Suprapubic skin (tissue), 4 donors: Measurements from ENCODE around the gene LRRC8B. TPM values are rescaled to one million over a fixed set of nuclear protein-coding genes. Genes with fewer than 3 reads are reported as not detected.
"Not testable (repeated sequence)": the region's sequence is repeated elsewhere in the genome, so short reads cannot be mapped to it uniquely, and the experiment has no call there.

ENCODE experiments used
- DNase-seq, 2 donors: peaks; one replicate each; pipeline ENCODE4 v3.0.0-alpha.2; 2019; ENCODE audit warnings: low spot score in 2 of 2
- H3K27ac ChIP-seq: fragments of 200-600 bp; sonication (generic); one replicate; pipeline ENCODE4 v1.5.1; 2019
- H3K27me3 ChIP-seq: fragments of 200-600 bp; sonication (generic); one replicate; pipeline ENCODE4 v1.5.1; 2019
- H3K36me3 ChIP-seq: fragments of 200-600 bp; sonication (generic); one replicate; pipeline ENCODE4 v1.5.1; 2019
- H3K4me1 ChIP-seq: fragments of 200-600 bp; sonication (generic); one replicate; pipeline ENCODE4 v1.5.1; 2019
- H3K4me3 ChIP-seq: fragments of 200-600 bp; sonication (generic); one replicate; pipeline ENCODE4 v1.5.1; 2019; ENCODE audit warnings: mild to moderate bottlenecking
- H3K9me3 ChIP-seq: fragments of 200-600 bp; sonication (generic); one replicate; pipeline ENCODE4 v1.5.1; 2019
- CTCF ChIP-seq, 2 donors: fragments of 200-600 bp in 1 of 2; fragments of 450-650 bp in 1 of 2; sonication (generic) in 1 of 2; IDR thresholded peaks; one replicate each; pipeline ENCODE4 v1.5.1; 2016 to 2019; ENCODE audit warnings: antibody characterized with exemption in 2 of 2, mild to moderate bottlenecking in 1 of 2, moderate library complexity in 1 of 2
- EP300 ChIP-seq: sonication (generic); formaldehyde crosslinking; IDR thresholded peaks from one replicate; pipeline ENCODE4 v1.6.1; 2017; ENCODE audit warnings: antibody characterized with exemption
- POLR2A ChIP-seq, 2 donors: fragments of 450-650 bp; IDR thresholded peaks; one replicate each; pipeline ENCODE4 v1.6.1; 2017; ENCODE audit warnings: antibody characterized with exemption in 2 of 2, mild to moderate bottlenecking in 2 of 2, moderate library complexity in 2 of 2
- POLR2AphosphoS5 ChIP-seq, 3 donors: sonication (generic); formaldehyde crosslinking; IDR thresholded peaks; one replicate each; pipeline ENCODE4 v1.6.1; 2017; ENCODE audit warnings: antibody characterized with exemption in 3 of 3
- WGBS: methylation state at CpG from one replicate; pipeline ENCODE4 v1.1.5; 2018; 5-methylcytosine and 5-hydroxymethylcytosine counted together
- total RNA-seq, 4 donors: library from RNA; depleted of rRNA; stranded (reverse); fragments of >200 nt; gene quantifications; one replicate each; pipeline ENCODE4 v1.1.0, GENCODE V29; 2016

The LRRC8B gene
- total RNA-seq, 4 donors from 2014 or later = 11.1 to 26.6 (median 13.9) TPM

GRCh38 chr1:89502042-89502441 lies 22.6 kb upstream of the LRRC8B start:
- no peaks in the 10 kb centered on the region for H3K36me3 ChIP-seq
- 67% methylated on average over 2 of the region's 2 CpGs for WGBS
- no peaks in the 10 kb centered on the region for H3K9me3 ChIP-seq

GRCh38 chr1:89502895-89503294 lies 21.7 kb upstream of the LRRC8B start:
- no peaks in the 10 kb centered on the region for H3K9me3 ChIP-seq
- 57% methylated on average over 1 of the region's 1 CpG for WGBS
- TF ChIP-seq CTCF (IDR thresholded peaks at IDR 0.05) = no peak
- no peak for TF ChIP-seq POLR2AphosphoS5 (IDR thresholded peaks at IDR 0.05)
- TF ChIP-seq POLR2A (IDR thresholded peaks at IDR 0.05) = no peak
- no peak for TF ChIP-seq EP300
- no peak overlapping the region for H3K27ac ChIP-seq
- no peaks in the 10 kb centered on the region for H3K27me3 ChIP-seq
- peaks cover 4% of the 10 kb centered on the region for H3K4me1 ChIP-seq
- DNase-seq = no peak
- H3K36me3 ChIP-seq = no peaks in the 10 kb centered on the region
- H3K4me3 ChIP-seq = no peak overlapping the region

More at GRCh38 chr1:89502042-89502441, 22.6 kb upstream of the LRRC8B start:
- TF ChIP-seq CTCF (IDR thresholded peaks at IDR 0.05) = no peak
- no peak for TF ChIP-seq POLR2AphosphoS5 (IDR thresholded peaks at IDR 0.05)
- TF ChIP-seq POLR2A (IDR thresholded peaks at IDR 0.05) = no peak
- no peak for TF ChIP-seq EP300
- Histone ChIP-seq H3K4me3 (no peak overlapping the region), H3K27me3 (no peaks in the 10 kb centered on the region), H3K4me1 (peaks cover 4% of the 10 kb centered on the region), H3K27ac (no peak overlapping the region)
- DNase-seq = no peak

GRCh38 chr1:89503690-89504089 lies 20.9 kb upstream of the LRRC8B start:
- no peak for DNase-seq
- Histone ChIP-seq H3K4me1 (peaks cover 4% of the 10 kb centered on the region), H3K36me3 (no peaks in the 10 kb centered on the region), H3K27ac (no peak overlapping the region), H3K9me3 (no peaks in the 10 kb centered on the region), H3K27me3 (no peaks in the 10 kb centered on the region), H3K4me3 (no peak overlapping the region)
- TF ChIP-seq EP300 (no peak), CTCF (IDR thresholded peaks at IDR 0.05) (no peak), POLR2AphosphoS5 (IDR thresholded peaks at IDR 0.05) (no peak), POLR2A (IDR thresholded peaks at IDR 0.05) (no peak)
- 89% methylated on average over 2 of the region's 2 CpGs for WGBS

GRCh38 chr1:89510061-89510460 lies 14.6 kb upstream of the LRRC8B start:
- not testable (repeated sequence) for H3K4me1 ChIP-seq, H3K27ac ChIP-seq, DNase-seq, H3K27me3 ChIP-seq, H3K4me3 ChIP-seq, H3K36me3 ChIP-seq, H3K9me3 ChIP-seq
- WGBS = 92% methylated on average over 5 of the region's 5 CpGs

- no peaks in the 10 kb centered on the region for H3K36me3 ChIP-seq
- H3K27ac ChIP-seq = no peak overlapping the region
- H3K4me1 ChIP-seq = no peaks in the 10 kb centered on the region
- H3K4me3 ChIP-seq = no peak overlapping the region
- no peaks in the 10 kb centered on the region for H3K27me3 ChIP-seq
- no peak for TF ChIP-seq CTCF (IDR thresholded peaks at IDR 0.05)
- no peak for TF ChIP-seq POLR2A (IDR thresholded peaks at IDR 0.05)
- no peak for TF ChIP-seq EP300
- no peak for TF ChIP-seq POLR2AphosphoS5 (IDR thresholded peaks at IDR 0.05)
- 89% methylated on average over 1 of the region's 1 CpG for WGBS
- H3K9me3 ChIP-seq = no peaks in the 10 kb centered on the region
- DNase-seq = no peak
Observed at GRCh38 chr1:89512996-89513720, 11.5 kb upstream of the LRRC8B start.

- Histone ChIP-seq H3K9me3 (no peaks in the 10 kb centered on the region), H3K36me3 (no peaks in the 10 kb centered on the region), H3K4me3 (no peak overlapping the region), H3K27me3 (no peaks in the 10 kb centered on the region), H3K27ac (no peak overlapping the region), H3K4me1 (no peaks in the 10 kb centered on the region)
- no peak for DNase-seq
- no peak for TF ChIP-seq CTCF (IDR thresholded peaks at IDR 0.05)
- WGBS = 73% methylated on average over 4 of the region's 4 CpGs
Observed at GRCh38 chr1:89516055-89516454, 8.6 kb upstream of the LRRC8B start.
